Melanocyte of skin (primary cell): ENCODE measurements around the gene SVOPL. TPM values are rescaled to one million over a fixed set of nuclear protein-coding genes. Genes with fewer than 3 reads are reported as not detected.

Experiments used
- small RNA-seq, 2 donors: library from RNA; depleted of rRNA; stranded (forward); fragments of <200 nt; gene quantifications; one replicate each; pipeline ENCODE3, GENCODE V24; 2012
- total RNA-seq, 2 donors: library from RNA; depleted of rRNA; stranded (reverse); fragments of >200 nt; gene quantifications; 2 replicates each; pipeline ENCODE4 v1.2.3, GENCODE V29; 2012

SVOPL gene
- total RNA-seq, result not detected

GRCh38 chr7:138700857-138701536 lies at the start of gene SVOPL:
SVOPL (minus strand) TSS chr7:138701362; CDS start chr7:138679045, 22,317 bp downstream.

Small RNAs within 50 kb of the gene (small RNA-seq; reads per million reads assigned to genes)
- gene RF00561, result 0 to 0.04 reads per million in 2 donors

Other genes starting within 250 kb of the SVOPL start
- 1 to 10 TPM; 5.9 to 7.3 TPM for gene TRIM24, start 241.1 kb downstream of the SVOPL start, total RNA-seq
- gene TMEM213, start 96.6 kb upstream of the SVOPL start, total RNA-seq, result under 1 TPM in 1 of 2 donors, not detected in 1; under 0.01 TPM
- 10 to 100 TPM in 1 of 2 donors, 1 to 10 TPM in 1; 6.0 to 14.8 TPM for gene ATP6V0A4, start 96.8 kb upstream of the SVOPL start, total RNA-seq